NCI-H2227 treated with DMSO at 0.1 percent for 48 hours (cell line): ENCODE measurements around the gene PCDH9.

Source experiments
- DNase-seq: peaks from one replicate; lab custom pipeline; 2025; lab: John Stamatoyannopoulos, UW

PCDH9 gene

DNA sequence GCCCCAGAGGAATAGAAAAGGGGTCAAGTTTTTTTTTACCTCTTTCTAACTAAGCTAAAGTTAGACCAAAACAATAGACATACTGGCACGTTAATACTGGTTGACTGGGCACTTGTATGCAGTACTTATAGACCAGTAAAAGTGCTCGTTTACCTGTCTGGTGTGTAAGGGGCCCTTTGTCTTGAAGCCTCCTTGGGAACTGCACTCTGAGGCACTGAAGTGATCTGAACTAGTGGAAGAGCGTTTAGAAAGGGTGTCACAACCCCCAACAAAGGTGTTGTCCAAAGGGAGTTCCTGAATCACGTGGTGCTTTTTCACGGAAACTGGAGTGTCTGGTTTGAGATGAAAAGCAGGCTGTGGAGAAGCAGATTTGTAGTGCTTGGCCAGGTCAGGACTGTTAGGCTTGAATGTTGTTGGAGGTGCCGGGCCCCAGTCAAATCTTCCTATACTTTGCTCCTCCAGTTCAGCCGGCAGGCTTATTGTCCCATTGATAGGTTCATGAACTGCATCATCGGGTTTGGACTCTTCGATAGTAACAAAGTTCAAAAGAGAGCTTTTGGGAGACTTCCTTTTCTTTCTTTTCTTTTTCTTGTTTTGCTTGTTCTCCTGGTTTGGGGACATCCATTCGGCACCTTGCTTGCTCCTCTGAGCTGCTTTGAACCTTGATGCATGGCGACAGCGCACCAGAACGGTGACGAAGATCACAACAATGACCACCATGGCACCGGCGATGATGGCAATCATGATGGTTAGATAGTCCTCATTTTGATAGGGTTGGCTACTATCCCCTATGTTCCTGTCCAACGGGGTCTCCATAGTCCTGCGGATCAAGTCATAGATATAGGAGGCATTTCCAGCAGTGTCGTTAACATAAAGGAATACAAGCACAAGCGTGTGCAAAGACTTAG, 4.6 kb downstream of the PCDH9 start:
- DNase-seq: no peak

DNA sequence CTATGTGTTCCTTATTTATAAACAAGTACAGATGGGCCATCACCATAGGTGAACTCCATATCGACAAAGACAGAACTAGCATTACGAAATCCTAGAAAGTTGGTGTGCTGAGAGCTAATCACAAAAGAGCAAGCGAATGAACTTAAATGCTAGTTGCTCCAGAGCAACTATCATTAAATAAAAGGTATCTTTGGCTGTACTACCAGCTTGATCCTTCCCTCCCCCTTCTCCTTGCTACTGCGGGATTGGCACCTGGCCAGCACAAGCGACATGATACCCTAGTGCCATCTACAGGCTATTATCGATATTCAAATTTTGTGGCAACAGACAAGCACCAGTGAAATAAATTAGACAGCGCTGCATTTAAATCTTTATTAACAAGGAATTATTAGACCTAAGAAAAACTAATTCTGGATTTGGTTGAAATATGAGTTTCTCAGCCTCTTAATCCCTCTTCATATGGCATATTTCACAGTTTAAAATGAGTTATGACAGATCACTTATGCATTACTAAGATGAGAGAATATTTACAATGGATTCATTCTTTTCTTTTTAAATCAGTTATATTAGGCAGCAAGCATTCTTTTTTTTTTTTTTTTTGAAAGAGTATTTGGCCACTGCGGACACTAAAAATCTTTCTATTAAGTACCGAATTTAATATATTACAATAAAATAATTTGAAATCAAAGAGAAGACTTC, 5.8 kb downstream of the PCDH9 start:
- DNase-seq: peak; percentile 81

DNA sequence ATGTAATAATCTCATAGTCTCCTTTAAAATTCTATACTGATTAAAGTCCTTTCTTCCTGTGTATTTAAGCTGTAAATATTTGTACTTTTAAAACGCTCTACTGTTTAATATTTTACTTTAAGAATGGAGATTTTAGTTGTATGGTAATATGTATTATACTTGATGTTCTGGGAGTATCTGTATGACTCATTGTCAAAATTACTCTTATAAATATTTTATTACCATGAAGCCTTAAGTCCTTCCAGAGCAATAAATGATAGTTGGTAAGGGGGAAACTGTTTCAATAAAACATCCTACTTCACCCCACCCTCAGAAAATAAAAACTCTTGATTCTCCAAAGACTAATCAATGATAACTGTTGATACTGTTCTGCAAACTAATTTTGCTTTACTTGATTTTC, 6.4 kb downstream of the PCDH9 start:
- no peak for DNase-seq

DNA sequence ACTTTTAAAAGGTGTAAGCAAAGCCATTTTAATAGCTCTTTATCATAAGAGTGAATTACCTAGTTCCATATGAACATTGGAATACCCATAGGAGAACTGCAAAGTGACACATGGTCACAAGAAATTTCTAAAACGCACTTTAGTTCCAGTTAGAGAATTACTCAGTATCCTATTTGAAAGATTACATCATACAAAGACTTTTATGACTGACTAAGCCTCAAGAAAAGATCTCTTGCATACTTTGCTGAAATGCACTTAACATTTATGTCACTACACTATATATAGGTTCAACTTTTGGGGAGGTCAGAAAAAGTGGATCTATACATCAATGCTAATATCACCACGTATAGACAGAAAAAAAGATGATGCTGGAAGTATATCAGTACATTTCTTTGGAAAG, 7.1 kb downstream of the PCDH9 start:
- no peak for DNase-seq

DNA sequence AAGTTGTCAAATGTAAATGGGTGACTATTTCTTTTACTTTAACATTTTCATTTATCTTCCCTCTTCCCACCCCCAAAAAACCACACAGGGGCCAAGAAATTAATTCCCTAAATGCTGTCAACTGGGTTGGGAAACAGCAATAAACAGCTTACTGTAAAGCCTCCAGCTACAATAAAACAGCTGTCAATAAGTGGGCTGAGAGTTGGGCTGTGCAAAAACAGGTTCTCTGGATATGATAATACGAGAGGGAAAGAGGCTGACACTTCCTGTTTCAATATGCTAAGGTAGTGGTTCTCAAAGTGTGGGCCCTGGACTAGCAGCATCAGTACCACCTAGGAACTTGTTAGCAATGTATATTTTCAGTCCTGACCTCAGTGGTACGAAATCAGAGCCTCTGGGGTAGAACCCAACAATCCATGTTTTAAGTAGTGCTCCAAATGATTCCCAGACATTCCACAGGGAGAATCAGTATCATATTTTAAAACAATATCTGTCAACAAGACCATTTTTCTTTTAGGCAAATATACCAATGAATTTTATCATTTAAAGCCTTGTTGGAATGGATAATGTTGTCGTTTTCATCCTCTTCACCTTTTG, 8.4 kb downstream of the PCDH9 start:
- no peak for DNase-seq

DNA sequence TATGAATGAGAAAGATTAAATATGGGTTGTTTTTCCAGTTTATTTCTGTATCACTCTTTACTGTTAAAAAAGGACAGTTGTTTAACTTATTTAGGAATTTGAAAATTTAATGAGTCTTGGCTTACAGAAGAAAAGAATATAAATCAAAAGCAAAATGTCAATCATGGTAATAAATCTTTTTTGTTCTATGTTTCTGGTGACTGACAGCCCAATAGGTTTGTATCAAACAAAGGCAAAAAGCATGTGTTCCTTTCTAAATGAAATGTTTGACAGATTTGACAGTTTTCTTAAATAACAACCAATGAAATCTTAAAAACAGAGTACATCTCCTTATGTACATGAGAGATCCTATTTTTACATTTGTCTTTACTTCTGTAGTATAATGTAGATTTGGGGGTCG, 11.0 kb downstream of the PCDH9 start:
- DNase-seq: no peak

DNA sequence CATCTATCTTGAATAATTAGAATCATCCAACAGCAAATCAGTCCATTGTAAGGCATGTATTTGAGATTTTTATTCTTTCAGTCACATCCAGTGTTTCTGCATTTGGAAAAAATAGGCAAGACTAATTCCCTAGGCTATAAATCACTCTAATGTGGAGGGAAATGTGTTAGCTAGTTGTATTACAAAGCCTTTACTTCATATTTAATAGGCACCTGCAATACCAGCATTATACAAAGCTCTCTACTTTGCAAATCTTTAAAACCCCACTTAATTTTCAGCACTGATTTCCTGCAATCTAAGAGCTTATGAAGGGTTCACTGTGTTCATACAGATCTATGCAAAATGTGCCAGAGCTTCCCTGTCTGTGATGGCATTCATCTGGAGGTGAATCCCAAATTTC, 12.3 kb downstream of the PCDH9 start:
- no peak for DNase-seq

DNA sequence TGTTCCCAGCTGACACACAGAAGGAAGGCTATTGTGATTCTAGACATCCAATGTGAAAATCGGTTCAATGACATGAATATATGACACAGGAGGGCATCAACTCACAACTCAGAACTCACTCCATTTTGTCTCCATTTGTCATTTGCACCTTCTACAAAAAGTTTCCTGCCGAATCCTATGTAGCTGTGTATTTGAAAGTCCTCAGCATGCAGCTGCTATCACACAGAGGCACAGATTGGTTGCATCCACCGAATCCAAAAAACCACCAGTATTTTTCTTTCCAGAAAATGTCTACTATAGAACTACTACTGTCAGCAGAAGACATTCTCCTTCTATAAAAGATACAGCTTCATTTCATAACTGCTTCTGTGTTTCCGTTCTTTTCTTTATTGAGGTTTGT, 13.3 kb downstream of the PCDH9 start:
- DNase-seq: no peak

DNA sequence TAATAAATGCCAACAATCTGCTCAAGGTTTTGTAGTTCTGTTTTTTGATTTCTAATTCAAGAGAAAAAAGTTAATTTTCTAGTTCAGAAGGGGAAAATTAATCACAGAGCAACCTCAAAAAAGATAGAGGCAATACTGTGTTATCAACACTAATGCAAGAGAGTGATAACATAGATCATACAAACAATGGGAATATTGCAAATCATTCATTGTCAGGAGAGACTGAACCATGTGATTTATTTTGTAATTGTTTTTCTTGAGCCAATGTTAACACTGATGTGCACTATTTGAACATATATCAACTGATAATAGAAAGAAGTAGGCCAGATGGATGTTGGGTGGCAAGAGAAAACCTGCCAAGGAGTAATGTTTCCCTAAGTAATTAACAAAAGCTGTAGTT, 19.9 kb downstream of the PCDH9 start:
- DNase-seq: no peak

DNA sequence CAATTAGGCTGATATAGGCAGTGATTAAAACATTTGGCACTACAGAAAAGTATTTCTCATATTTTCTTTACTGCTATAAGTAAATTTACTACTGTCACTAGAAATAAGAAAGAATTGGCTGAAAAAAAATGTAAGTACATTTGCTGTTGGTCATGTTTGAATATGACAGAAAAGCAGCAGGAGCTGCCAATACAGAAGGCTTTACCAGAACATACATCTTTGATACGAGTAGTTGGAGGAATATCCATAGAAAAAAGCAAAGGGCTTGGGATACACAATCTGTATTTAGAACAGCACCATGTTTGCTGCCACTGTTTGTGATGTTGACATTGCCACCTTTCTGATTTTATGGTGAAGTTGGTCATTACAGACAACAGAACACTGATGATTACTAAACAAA, 21.6 kb downstream of the PCDH9 start:
- DNase-seq: no peak

DNA sequence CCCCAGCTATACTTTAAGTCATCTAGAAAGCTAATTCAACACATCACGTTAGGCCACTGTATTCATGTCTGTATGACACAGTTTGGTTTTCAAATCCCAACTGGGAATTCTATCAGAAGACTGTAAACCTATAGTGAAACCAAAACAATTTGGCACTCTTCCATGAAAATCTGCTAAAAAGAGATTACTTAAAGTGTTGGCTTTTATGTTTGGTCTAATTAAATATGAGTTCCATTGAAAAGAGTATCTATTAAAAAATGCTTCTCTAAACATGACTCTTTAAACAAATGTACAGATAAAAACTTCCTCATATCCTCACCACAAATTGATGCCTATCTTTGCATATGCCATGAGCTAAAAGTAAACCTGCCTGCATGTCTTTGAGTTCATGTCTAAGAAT, 25.4 kb downstream of the PCDH9 start:
- DNase-seq: no peak

DNA sequence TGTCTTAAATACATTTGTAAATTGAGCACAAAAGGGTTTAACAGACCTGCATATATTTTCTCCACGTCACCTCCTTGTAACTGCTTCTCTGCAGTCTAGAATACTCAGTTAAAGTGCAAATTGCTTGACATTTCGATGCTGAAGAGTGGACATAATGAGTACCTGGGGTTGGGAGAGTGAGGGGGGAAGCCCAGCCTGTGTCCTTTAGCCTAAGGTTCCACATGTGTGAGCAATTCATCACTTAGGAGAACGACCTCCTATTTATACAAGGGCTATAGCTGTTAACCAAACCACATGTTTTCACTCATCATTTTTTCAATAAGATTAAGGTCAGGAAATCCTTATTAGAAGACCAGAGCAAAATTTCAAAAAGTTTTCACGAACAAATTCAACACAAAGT, 29.5 kb downstream of the PCDH9 start:
- no peak for DNase-seq

DNA sequence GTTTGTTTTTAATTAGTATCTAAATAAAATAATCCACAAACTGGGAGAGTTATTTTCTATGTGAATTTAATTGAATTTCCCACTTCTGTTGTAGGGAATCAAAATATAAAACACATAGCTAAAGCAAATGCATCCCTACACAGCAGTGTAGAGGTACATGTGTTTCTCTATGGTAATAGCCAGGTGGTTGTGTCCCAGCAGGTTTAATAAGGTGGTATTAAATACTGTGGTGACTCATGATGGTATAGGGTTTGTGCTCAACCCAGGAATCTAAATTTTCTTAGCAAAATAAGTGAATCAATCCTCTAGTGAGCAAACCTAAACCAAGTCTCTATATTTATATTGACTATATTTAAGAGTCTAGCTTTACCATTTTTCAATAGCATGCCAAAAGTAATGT, 30.0 kb downstream of the PCDH9 start:
- no peak for DNase-seq

DNA sequence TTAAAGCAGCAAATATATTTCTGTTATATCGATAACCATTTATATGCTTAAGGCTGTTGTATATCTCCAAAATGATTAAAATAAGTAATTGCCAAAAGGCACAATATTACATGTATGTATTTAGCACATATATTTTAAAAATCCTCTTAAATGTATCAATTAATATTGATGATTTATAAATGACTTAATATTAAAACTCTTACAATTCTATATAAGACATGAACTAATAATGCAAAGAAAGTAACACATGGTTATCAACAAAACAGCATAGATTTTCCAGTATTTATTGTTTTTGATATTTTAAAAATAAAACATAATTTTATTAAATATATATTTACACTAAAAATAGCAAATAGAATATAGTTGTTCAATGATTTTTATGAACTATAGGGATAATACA, 32.4 kb downstream of the PCDH9 start:
- DNase-seq: no peak

DNA sequence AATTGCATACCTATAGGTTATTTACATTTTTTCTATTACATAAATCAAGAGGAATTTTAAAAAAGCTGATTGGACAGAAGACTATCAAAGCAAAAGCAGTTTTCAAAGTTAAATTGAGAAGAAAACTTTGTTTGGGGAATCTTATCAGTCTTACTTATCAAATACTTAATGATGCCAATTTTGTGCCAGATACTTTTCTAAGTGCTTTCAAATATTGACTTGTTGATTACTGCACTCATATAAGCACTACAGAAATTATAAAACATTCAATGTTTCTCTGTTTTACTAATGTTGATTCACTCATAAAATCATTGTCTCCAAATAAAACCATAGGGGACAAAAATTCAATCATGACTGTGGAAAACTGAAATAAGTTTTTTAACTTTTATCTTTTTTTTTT, 36.2 kb downstream of the PCDH9 start:
- no peak for DNase-seq

DNA sequence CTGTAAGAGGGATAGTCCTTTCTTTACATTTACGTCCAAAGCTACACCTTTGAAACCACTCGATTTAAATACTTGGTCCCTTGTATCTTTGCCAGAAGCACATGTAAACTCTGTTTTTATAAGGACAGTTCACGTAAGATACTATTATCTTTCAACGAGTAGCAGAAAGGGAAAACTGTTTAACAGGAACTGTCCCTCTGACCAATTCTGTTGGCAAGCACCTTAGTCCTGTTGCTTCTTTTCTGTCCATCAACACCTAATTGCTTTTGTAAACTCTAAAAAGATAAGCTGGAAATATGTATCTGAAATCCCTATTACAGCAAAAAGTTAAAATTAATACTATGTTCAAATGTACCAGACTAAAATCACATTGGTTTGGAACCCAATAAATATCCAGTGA, 37.4 kb downstream of the PCDH9 start:
- no peak for DNase-seq

DNA sequence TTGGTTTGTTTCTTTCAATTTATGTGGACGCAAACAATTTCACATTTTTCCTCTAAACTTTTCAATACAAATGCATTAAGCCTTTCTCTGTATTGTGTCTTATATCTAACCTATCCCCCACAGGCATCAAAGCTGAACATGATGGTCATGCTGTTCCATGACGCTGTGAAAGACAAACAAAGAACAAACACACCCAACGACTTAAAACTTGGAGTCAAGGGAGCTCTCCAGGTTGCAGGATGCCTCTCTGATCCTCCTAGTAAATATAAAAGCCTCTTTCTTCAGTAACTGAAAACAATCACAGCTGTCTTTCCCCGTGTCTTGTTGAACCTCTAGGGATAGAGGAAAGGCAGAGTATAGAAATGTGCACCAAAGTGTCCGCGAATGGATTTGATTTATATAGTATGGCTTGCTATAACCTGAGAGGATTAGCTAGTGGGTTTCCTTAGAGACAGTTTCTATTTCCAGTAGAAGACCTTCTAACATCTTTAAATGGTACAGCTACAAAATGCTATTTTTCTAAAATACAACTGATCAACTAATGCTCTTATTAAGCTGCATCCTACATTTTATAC, 43.1 kb downstream of the PCDH9 start:
- DNase-seq: no peak

DNA sequence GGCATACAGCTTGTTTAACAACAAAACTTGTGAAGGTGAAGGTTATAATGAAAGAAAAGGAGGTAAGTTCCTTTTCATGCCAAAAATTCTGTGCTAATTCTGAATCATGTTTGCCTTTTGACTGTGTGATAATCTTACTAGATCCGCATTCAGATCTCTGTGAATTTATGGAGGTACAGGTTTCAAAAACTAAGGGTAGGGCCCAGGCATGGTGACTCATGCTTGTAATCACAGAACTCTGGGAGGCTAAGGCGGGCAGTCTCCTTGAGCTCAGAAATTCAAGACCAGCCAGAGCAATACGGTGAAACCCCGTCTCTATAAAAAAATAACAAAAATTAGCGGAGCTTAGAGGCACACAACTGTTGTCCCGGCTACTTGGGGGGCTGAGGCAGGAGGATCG, 45.9 kb downstream of the PCDH9 start:
- DNase-seq: no peak

DNA sequence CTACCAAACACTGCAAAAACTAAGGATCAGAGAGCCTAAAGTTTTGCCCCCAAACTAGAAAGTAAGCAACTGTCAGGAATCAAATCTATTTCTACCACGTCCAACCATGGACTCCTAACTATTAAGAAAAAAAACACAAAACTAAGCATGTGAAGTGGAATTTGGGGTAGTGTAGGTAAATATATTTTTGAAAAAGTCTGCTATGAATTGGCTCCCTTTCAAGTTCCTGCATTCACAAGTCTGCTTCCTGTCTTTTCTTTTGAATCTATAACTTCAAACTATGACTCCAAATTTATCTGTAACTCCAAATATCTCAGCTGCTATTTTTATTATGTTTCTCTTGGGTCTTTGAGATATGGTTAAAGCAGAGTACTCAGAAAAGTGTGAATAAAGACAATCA, 47.0 kb downstream of the PCDH9 start:
- no peak for DNase-seq

DNA sequence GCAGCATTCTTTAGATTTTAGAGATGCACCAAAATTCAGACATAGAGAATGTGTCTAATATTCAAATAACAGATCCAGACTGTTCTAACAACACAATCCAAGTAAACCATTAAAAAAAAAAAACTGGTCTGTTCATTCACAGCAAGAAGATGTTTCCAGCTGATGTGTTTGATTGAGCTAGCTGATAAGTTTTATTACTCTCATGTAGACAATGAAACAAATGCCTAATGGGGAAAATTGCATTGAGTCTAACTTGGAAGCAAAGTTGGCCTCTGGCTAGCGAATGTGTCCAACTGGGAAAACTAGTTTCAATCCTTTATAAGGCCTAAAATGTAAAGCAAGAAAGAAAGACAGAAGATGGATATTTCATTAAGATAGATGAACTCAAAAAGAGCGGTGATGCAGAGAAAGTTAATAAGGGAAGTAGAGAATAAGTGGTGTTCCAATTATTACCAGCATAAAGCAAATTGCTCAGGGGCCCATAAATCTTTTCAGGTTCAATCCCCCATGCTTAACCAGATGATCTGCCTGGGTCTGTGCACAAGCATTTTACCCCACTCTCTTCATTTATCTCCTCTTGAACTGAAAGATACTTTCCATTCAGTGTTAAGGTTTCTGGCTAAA, 54.2 kb downstream of the PCDH9 start:
- DNase-seq: peak; percentile 43

DNA sequence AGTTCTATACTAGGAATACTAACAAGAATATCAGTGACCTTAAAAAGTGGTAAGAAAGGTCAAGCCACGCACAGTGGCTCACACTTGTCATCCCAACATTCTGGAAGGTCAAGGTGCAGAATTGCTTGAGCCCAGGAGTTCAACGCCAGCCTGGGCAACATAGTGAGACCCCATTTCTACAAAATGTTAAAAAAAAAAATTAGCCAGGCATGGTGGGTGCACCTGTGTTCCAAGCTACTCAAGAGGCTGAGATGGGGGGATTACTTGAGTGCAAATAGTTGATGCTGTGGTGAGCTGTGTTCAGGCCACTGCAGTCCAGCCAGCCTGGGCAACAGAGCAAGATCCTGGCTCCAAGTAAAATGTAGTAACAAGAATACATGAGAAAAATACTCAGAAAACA, 61.8 kb downstream of the PCDH9 start:
- DNase-seq: no peak

DNA sequence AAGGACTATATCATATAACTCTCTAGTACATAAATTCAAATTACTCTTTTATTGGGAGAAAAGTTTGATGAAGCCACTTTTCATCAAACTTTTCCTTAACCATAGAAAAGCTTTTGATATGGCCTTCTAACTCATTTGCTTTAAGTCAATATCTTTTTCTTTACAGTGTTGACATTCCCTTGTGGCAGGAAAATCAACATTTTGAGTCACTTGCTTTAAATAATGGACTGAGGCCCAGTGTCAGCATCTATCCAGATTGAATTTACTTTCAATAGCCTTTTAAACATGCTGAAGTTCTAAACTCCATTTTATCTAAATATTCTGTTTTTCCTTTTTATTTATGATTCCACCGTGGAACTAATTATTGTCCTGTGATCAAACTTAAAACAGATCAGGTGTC, 62.7 kb downstream of the PCDH9 start:
- no peak for DNase-seq
